Measurements from ENCODE around the gene FAM163B. TPM values are rescaled to one million over a fixed set of nuclear protein-coding genes. Genes with fewer than 3 reads are reported as not detected.

Gene FAM163B
- polyA plus RNA-seq, 4 donors = 0.12 to 0.19 TPM; not detected in 2

GRCh38 chr9:133558191-133559126 is 50.7 kb downstream of the FAM163B start:
- no peak for DNase-seq
- H3K9me3 ChIP-seq (ENCODE audit: control insufficient read depth in 2 of 2, insufficient read depth in 1 of 2, low read depth in 1 of 2, low read length in 1 of 2) = no peaks in the 10 kb centered on the region
- H3K27ac ChIP-seq (ENCODE audit: low read depth in 1 of 3, low read length in 2 of 3) = peak overlapping the region in 1 of 3 donors; percentile 64
- H3K27me3 ChIP-seq (ENCODE audit: control insufficient read depth in 3 of 3, insufficient read depth in 3 of 3, low read length in 3 of 3) = peaks cover 0 to 4% (median 0%) of the 10 kb centered on the region in 3 donors
- no peak for FAIRE-seq
- H3K36me3 ChIP-seq (ENCODE audit: control insufficient read depth in 3 of 3, insufficient read depth in 2 of 3, low read depth in 1 of 3, low read length in 3 of 3) = peaks cover 0 to 3% (median 0%) of the 10 kb centered on the region in 3 donors
- 29 to 55% (median 53%) methylated on average over 31 of the region's 31 CpGs for WGBS, 3 donors
- H3K4me1 ChIP-seq (ENCODE audit: control insufficient read depth in 3 of 3, insufficient read depth in 2 of 3, low read depth in 1 of 3, low read length in 2 of 3) = peaks cover 0 to 5% (median 0%) of the 10 kb centered on the region in 3 donors
- no peak overlapping the region for H3K4me3 ChIP-seq (ENCODE audit: low read depth in 1 of 3, low read length in 3 of 3)

GRCh38 chr9:133557581-133557980 is 51.6 kb downstream of the FAM163B start:
- H3K27ac ChIP-seq (ENCODE audit: low read depth in 1 of 3, low read length in 2 of 3) = peak overlapping the region in 1 of 3 donors; percentile 64
- H3K9me3 ChIP-seq (ENCODE audit: control insufficient read depth in 2 of 2, insufficient read depth in 1 of 2, low read depth in 1 of 2, low read length in 1 of 2) = no peaks in the 10 kb centered on the region
- no peak for FAIRE-seq
- no peak for DNase-seq
- H3K4me1 ChIP-seq (ENCODE audit: control insufficient read depth in 3 of 3, insufficient read depth in 2 of 3, low read depth in 1 of 3, low read length in 2 of 3) = no peaks in the 10 kb centered on the region
- peaks cover 0 to 3% (median 0%) of the 10 kb centered on the region in 3 donors for H3K36me3 ChIP-seq (ENCODE audit: control insufficient read depth in 3 of 3, insufficient read depth in 2 of 3, low read depth in 1 of 3, low read length in 3 of 3)
- 93 to 96% (median 94%) methylated on average over 9 of the region's 9 CpGs for WGBS, 3 donors
- H3K27me3 ChIP-seq (ENCODE audit: control insufficient read depth in 3 of 3, insufficient read depth in 3 of 3, low read length in 3 of 3) = no peaks in the 10 kb centered on the region
- no peak overlapping the region for H3K4me3 ChIP-seq (ENCODE audit: low read depth in 1 of 3, low read length in 3 of 3)

- Histone ChIP-seq H3K27ac (ENCODE audit: low read depth in 1 of 3, low read length in 2 of 3) (no peak overlapping the region), H3K36me3 (ENCODE audit: control insufficient read depth in 3 of 3, insufficient read depth in 2 of 3, low read depth in 1 of 3, low read length in 3 of 3) (peaks cover 0 to 3% (median 0%) of the 10 kb centered on the region in 3 donors), H3K9me3 (ENCODE audit: control insufficient read depth in 2 of 2, insufficient read depth in 1 of 2, low read depth in 1 of 2, low read length in 1 of 2) (no peaks in the 10 kb centered on the region), H3K4me1 (ENCODE audit: control insufficient read depth in 3 of 3, insufficient read depth in 2 of 3, low read depth in 1 of 3, low read length in 2 of 3) (no peaks in the 10 kb centered on the region), H3K27me3 (ENCODE audit: control insufficient read depth in 3 of 3, insufficient read depth in 3 of 3, low read length in 3 of 3) (no peaks in the 10 kb centered on the region), H3K4me3 (ENCODE audit: low read depth in 1 of 3, low read length in 3 of 3) (no peak overlapping the region)
- WGBS, 3 donors = 61 to 80% (median 75%) methylated on average over 5 of the region's 5 CpGs
- FAIRE-seq (no peak), DNase-seq (no peak)
Observed at GRCh38 chr9:133556354-133556753, 52.8 kb downstream of the FAM163B start.

GRCh38 chr9:133554729-133555128 is 54.5 kb downstream of the FAM163B start:
- no peak overlapping the region for H3K4me3 ChIP-seq (ENCODE audit: low read depth in 1 of 3, low read length in 3 of 3)
- no peak for DNase-seq
- H3K27me3 ChIP-seq (ENCODE audit: control insufficient read depth in 3 of 3, insufficient read depth in 3 of 3, low read length in 3 of 3) = no peaks in the 10 kb centered on the region
- H3K36me3 ChIP-seq (ENCODE audit: control insufficient read depth in 3 of 3, insufficient read depth in 2 of 3, low read depth in 1 of 3, low read length in 3 of 3) = peaks cover 0 to 3% (median 0%) of the 10 kb centered on the region in 3 donors
- WGBS, 3 donors = 86 to 89% (median 87%) methylated on average over 8 of the region's 8 CpGs
- H3K27ac ChIP-seq (ENCODE audit: low read depth in 1 of 3, low read length in 2 of 3) = no peak overlapping the region
- no peak for FAIRE-seq
- H3K4me1 ChIP-seq (ENCODE audit: control insufficient read depth in 3 of 3, insufficient read depth in 2 of 3, low read depth in 1 of 3, low read length in 2 of 3) = no peaks in the 10 kb centered on the region
- H3K9me3 ChIP-seq (ENCODE audit: control insufficient read depth in 2 of 2, insufficient read depth in 1 of 2, low read depth in 1 of 2, low read length in 1 of 2) = no peaks in the 10 kb centered on the region

GRCh38 chr9:133553973-133554713 is 55.0 kb downstream of the FAM163B start:
- H3K27ac ChIP-seq (ENCODE audit: low read depth in 1 of 3, low read length in 2 of 3) = no peak overlapping the region
- no peak for DNase-seq
- no peak for FAIRE-seq
- no peaks in the 10 kb centered on the region for H3K27me3 ChIP-seq (ENCODE audit: control insufficient read depth in 3 of 3, insufficient read depth in 3 of 3, low read length in 3 of 3)
- H3K4me3 ChIP-seq (ENCODE audit: low read depth in 1 of 3, low read length in 3 of 3) = no peak overlapping the region
- 87 to 92% (median 89%) methylated on average over 30 to 31 of the region's 31 CpGs for WGBS, 3 donors
- H3K9me3 ChIP-seq (ENCODE audit: control insufficient read depth in 2 of 2, insufficient read depth in 1 of 2, low read depth in 1 of 2, low read length in 1 of 2) = no peaks in the 10 kb centered on the region
- no peaks in the 10 kb centered on the region for H3K4me1 ChIP-seq (ENCODE audit: control insufficient read depth in 3 of 3, insufficient read depth in 2 of 3, low read depth in 1 of 3, low read length in 2 of 3)
- peaks cover 0 to 3% (median 0%) of the 10 kb centered on the region in 3 donors for H3K36me3 ChIP-seq (ENCODE audit: control insufficient read depth in 3 of 3, insufficient read depth in 2 of 3, low read depth in 1 of 3, low read length in 3 of 3)

GRCh38 chr9:133553123-133553522 is 56.1 kb downstream of the FAM163B start:
- Histone ChIP-seq H3K27ac (ENCODE audit: low read depth in 1 of 3, low read length in 2 of 3) (no peak overlapping the region), H3K4me3 (ENCODE audit: low read depth in 1 of 3, low read length in 3 of 3) (no peak overlapping the region), H3K36me3 (ENCODE audit: control insufficient read depth in 3 of 3, insufficient read depth in 2 of 3, low read depth in 1 of 3, low read length in 3 of 3) (peaks cover 0 to 3% (median 0%) of the 10 kb centered on the region in 3 donors), H3K9me3 (ENCODE audit: control insufficient read depth in 2 of 2, insufficient read depth in 1 of 2, low read depth in 1 of 2, low read length in 1 of 2) (no peaks in the 10 kb centered on the region), H3K27me3 (ENCODE audit: control insufficient read depth in 3 of 3, insufficient read depth in 3 of 3, low read length in 3 of 3) (no peaks in the 10 kb centered on the region), H3K4me1 (ENCODE audit: control insufficient read depth in 3 of 3, insufficient read depth in 2 of 3, low read depth in 1 of 3, low read length in 2 of 3) (no peaks in the 10 kb centered on the region)
- DNase-seq = no peak
- FAIRE-seq = no peak
- 83 to 87% (median 85%) methylated on average over 10 of the region's 10 CpGs for WGBS, 3 donors

- WGBS, 3 donors = 41 to 79% (median 61%) methylated on average over 8 of the region's 8 CpGs
Observed at GRCh38 chr9:133552236-133552635, 57.0 kb downstream of the FAM163B start.

GRCh38 chr9:133551446-133551845 is 57.7 kb downstream of the FAM163B start:
- Histone ChIP-seq H3K9me3 (ENCODE audit: control insufficient read depth in 2 of 2, insufficient read depth in 1 of 2, low read depth in 1 of 2, low read length in 1 of 2) (no peaks in the 10 kb centered on the region), H3K27me3 (ENCODE audit: control insufficient read depth in 3 of 3, insufficient read depth in 3 of 3, low read length in 3 of 3) (no peaks in the 10 kb centered on the region), H3K4me1 (ENCODE audit: control insufficient read depth in 3 of 3, insufficient read depth in 2 of 3, low read depth in 1 of 3, low read length in 2 of 3) (no peaks in the 10 kb centered on the region), H3K4me3 (ENCODE audit: low read depth in 1 of 3, low read length in 3 of 3) (no peak overlapping the region), H3K27ac (ENCODE audit: low read depth in 1 of 3, low read length in 2 of 3) (no peak overlapping the region), H3K36me3 (ENCODE audit: control insufficient read depth in 3 of 3, insufficient read depth in 2 of 3, low read depth in 1 of 3, low read length in 3 of 3) (peaks cover 0 to 1% (median 0%) of the 10 kb centered on the region in 3 donors)
- FAIRE-seq (no peak), DNase-seq (no peak)
- 77 to 79% (median 79%) methylated on average over 7 of the region's 7 CpGs for WGBS, 3 donors

More at GRCh38 chr9:133552236-133552635, 57.0 kb downstream of the FAM163B start:
- H3K4me1 ChIP-seq (ENCODE audit: control insufficient read depth in 3 of 3, insufficient read depth in 2 of 3, low read depth in 1 of 3, low read length in 2 of 3) = no peaks in the 10 kb centered on the region
- H3K27ac ChIP-seq (ENCODE audit: low read depth in 1 of 3, low read length in 2 of 3) = no peak overlapping the region
- H3K9me3 ChIP-seq (ENCODE audit: control insufficient read depth in 2 of 2, insufficient read depth in 1 of 2, low read depth in 1 of 2, low read length in 1 of 2) = no peaks in the 10 kb centered on the region
- DNase-seq (no peak), FAIRE-seq (no peak)
- H3K36me3 ChIP-seq (ENCODE audit: control insufficient read depth in 3 of 3, insufficient read depth in 2 of 3, low read depth in 1 of 3, low read length in 3 of 3) = peaks cover 0 to 3% (median 0%) of the 10 kb centered on the region in 3 donors
- H3K27me3 ChIP-seq (ENCODE audit: control insufficient read depth in 3 of 3, insufficient read depth in 3 of 3, low read length in 3 of 3) = no peaks in the 10 kb centered on the region
- H3K4me3 ChIP-seq (ENCODE audit: low read depth in 1 of 3, low read length in 3 of 3) = no peak overlapping the region

Data from small intestine (tissue), 7 donors.